CD14-positive monocyte (primary cell): ENCODE data around the gene XIRP2. TPM values are rescaled to one million over a fixed set of nuclear protein-coding genes. Genes with fewer than 3 reads are reported as not detected.

ENCODE experiments used
- DNase-seq, 3 donors: peaks; one replicate each; pipeline ENCODE4 v3.0.0-alpha.2; 2011 to 2022
- H2AFZ ChIP-seq: 2 replicates; pipeline ENCODE4 v1.6.0; 2012; ENCODE audit warnings: mild to moderate bottlenecking, low read depth, low read length, inconsistent platforms; ENCODE audit not compliant: insufficient read depth, poor library complexity, severe bottlenecking
- H3K27ac ChIP-seq, 2 donors: 1 replicate in 1 of 2; 2 replicates in 1 of 2; pipeline ENCODE4 v1.5.1; 2012 to 2013; ENCODE audit warnings: low read length in 2 of 2, control low read depth in 1 of 2, inconsistent platforms in 1 of 2, low read depth in 1 of 2, mild to moderate bottlenecking in 1 of 2
- H3K27me3 ChIP-seq, 2 donors: one replicate each; pipeline versions ENCODE4 v1.6.0 to v1.6.1; 2011 to 2013; ENCODE audit warnings: low read length in 2 of 2; ENCODE audit not compliant: control insufficient read depth in 2 of 2, insufficient read depth in 2 of 2
- H3K36me3 ChIP-seq, 2 donors: replicated peaks in 1 of 2; 1 replicate in 1 of 2; 2 replicates in 1 of 2; pipeline versions ENCODE4 v1.5.1 to v1.6.1; 2012 to 2013; ENCODE audit warnings: low read length in 2 of 2, control low read depth in 1 of 2, inconsistent platforms in 1 of 2, mild to moderate bottlenecking in 1 of 2; ENCODE audit not compliant: insufficient read depth in 2 of 2, control insufficient read depth in 1 of 2
- H3K4me1 ChIP-seq, 2 donors: 1 replicate in 1 of 2; 2 replicates in 1 of 2; pipeline versions ENCODE4 v1.5.1 to v1.6.1; 2012 to 2013; ENCODE audit warnings: low read length in 2 of 2, control low read depth in 1 of 2, inconsistent platforms in 1 of 2, mild to moderate bottlenecking in 1 of 2, moderate library complexity in 1 of 2; ENCODE audit not compliant: insufficient read depth in 2 of 2, control insufficient read depth in 1 of 2
- H3K4me2 ChIP-seq: replicated peaks from 2 replicates; pipeline ENCODE3; 2012; ENCODE audit warnings: low read length, moderate library complexity, mild to moderate bottlenecking; ENCODE audit not compliant: poor library complexity, severe bottlenecking; ENCODE audit errors: extremely low read depth
- H3K4me3 ChIP-seq, 3 experiments: fragments of 200-600 bp in 1 of 3; sonication (generic) in 1 of 3; replicated peaks in 1 of 3; 1 replicate in 2 of 3; 2 replicates in 1 of 3; pipeline ENCODE4 v1.5.1; 2011 to 2013; ENCODE audit warnings: low read length in 3 of 3, mild to moderate bottlenecking in 3 of 3, control low read depth in 2 of 3, low read depth in 2 of 3, inconsistent platforms in 1 of 3, moderate library complexity in 1 of 3
- H3K79me2 ChIP-seq: 2 replicates; pipeline ENCODE4 v1.6.0; 2012; ENCODE audit warnings: mild to moderate bottlenecking, control low read depth, inconsistent platforms, low read length, moderate library complexity; ENCODE audit not compliant: insufficient read depth
- H3K9ac ChIP-seq: 2 replicates; pipeline ENCODE4 v1.6.0; 2017; ENCODE audit warnings: low read length, mild to moderate bottlenecking; ENCODE audit not compliant: insufficient read depth, poor library complexity, severe bottlenecking
- H3K9me3 ChIP-seq, 2 donors: replicated peaks in 1 of 2; 1 replicate in 1 of 2; 2 replicates in 1 of 2; pipeline versions ENCODE4 v1.5.1 to v1.6.1; 2012 to 2013; ENCODE audit warnings: low read length in 2 of 2, control low read depth in 1 of 2; ENCODE audit not compliant: control insufficient read depth in 1 of 2, insufficient read depth in 1 of 2
- H4K20me1 ChIP-seq: 2 replicates; pipeline ENCODE4 v1.6.0; 2012; ENCODE audit warnings: mild to moderate bottlenecking, low read length, control low read depth, moderate library complexity; ENCODE audit not compliant: insufficient read depth
- H3K27ac Mint-ChIP-seq, 7 donors: one replicate each; pipeline ENCODE4 v1.8.0; 2020; ENCODE audit warnings: mild to moderate bottlenecking in 7 of 7, mixed read lengths in 7 of 7, moderate library complexity in 6 of 7, inconsistent platforms in 2 of 7
- H3K27me3 Mint-ChIP-seq, 3 donors: one replicate each; pipeline ENCODE4 v1.8.0; 2021 to 2022; ENCODE audit warnings: low read depth in 3 of 3, mild to moderate bottlenecking in 3 of 3, mixed read lengths in 3 of 3, moderate library complexity in 3 of 3, inconsistent platforms in 1 of 3
- H3K36me3 Mint-ChIP-seq, 2 donors: one replicate each; pipeline ENCODE4 v1.8.0; 2020; ENCODE audit warnings: mixed read lengths in 2 of 2, inconsistent platforms in 1 of 2, mild to moderate bottlenecking in 1 of 2
- H3K4me1 Mint-ChIP-seq: one replicate; pipeline ENCODE4 v1.8.0; 2020; ENCODE audit warnings: mild to moderate bottlenecking, mixed read lengths
- H3K4me3 Mint-ChIP-seq, 2 donors: one replicate each; pipeline ENCODE4 v1.8.0; 2020; ENCODE audit warnings: mild to moderate bottlenecking in 2 of 2, mixed read lengths in 2 of 2, moderate library complexity in 1 of 2
- H3K9me3 Mint-ChIP-seq, 7 donors: one replicate each; pipeline ENCODE4 v1.8.0; 2020 to 2022; ENCODE audit warnings: mixed read lengths in 7 of 7, mild to moderate bottlenecking in 6 of 7, moderate library complexity in 6 of 7, inconsistent platforms in 2 of 7
- WGBS: methylation state at CpG from one replicate; pipeline ENCODE4 v1.1.5; 2013; ENCODE audit warnings: missing lambda C conversion rate; ENCODE audit not compliant: insufficient coverage; 5-methylcytosine and 5-hydroxymethylcytosine counted together
- intact Hi-C, 2 donors: fragments of 100-400 bp; cut with micrococcal nuclease; formaldehyde crosslinking; loops; one replicate each; pipeline versions ENCODE4 v1.15.0 to v1.15.1; 2023
- polyA plus RNA-seq, 3 donors: library from polyadenylated mRNA; depleted of rRNA in 1 of 3; unstranded in 2 of 3; stranded (reverse) in 1 of 3; fragments of 300-500 nt in 2 of 3; fragments of >200 nt in 1 of 3; fragmentation: Illumina TruSeq in 2 of 3; gene quantifications; 1 replicate in 2 of 3; 2 replicates in 1 of 3; pipeline ENCODE4 v1.2.3, GENCODE V29; 2012 to 2021
- TF ChIP-seq, protein P1 (sequence below): fragments of 200-600 bp; IDR thresholded peaks from one replicate; pipeline ENCODE4 v1.8.0; 2022; ENCODE audit warnings: antibody characterized with exemption, mild to moderate bottlenecking

The XIRP2 gene
- polyA plus RNA-seq, 3 donors: not detected

DNA sequence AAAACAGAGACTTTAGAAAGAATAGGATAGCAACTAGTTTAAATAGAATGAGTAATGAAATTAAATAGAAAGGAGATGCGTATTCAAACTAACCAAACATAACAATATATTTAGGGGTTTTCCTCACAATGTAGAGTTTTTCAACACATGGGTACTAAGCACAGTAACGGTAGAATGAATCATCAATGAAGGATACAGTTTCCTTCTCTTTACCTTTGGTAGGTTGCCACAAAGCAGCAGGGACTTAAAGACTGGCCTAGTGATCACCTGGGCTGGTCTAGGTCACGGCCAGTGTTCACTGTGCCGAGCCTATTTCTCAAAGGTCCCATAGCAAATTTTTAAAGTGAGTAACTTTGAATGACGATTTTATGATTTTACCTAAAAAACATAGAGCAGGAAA, 311.7 kb downstream of the XIRP2 start:
- Histone ChIP-seq H3K36me3 (no peaks in the 10 kb centered on the region), H3K9ac (no peak overlapping the region), H3K27ac (no peak overlapping the region), H3K4me3 (no peak overlapping the region), H3K27me3 (no peaks in the 10 kb centered on the region), H3K4me2 (no peak overlapping the region), H3K79me2 (no peaks in the 10 kb centered on the region), H3K4me1 (peaks cover 20 to 25% of the 10 kb centered on the region in 2 donors), H4K20me1 (no peaks in the 10 kb centered on the region), H2AFZ (no peak overlapping the region), H3K9me3 (no peaks in the 10 kb centered on the region)
- no peak for DNase-seq
- peaks cover 26% of the 10 kb centered on the region for H3K4me1 Mint-ChIP-seq
- intact Hi-C loops: no loop called here
- H3K36me3 Mint-ChIP-seq: no peaks in the 10 kb centered on the region
- TF ChIP-seq, protein P1, sequence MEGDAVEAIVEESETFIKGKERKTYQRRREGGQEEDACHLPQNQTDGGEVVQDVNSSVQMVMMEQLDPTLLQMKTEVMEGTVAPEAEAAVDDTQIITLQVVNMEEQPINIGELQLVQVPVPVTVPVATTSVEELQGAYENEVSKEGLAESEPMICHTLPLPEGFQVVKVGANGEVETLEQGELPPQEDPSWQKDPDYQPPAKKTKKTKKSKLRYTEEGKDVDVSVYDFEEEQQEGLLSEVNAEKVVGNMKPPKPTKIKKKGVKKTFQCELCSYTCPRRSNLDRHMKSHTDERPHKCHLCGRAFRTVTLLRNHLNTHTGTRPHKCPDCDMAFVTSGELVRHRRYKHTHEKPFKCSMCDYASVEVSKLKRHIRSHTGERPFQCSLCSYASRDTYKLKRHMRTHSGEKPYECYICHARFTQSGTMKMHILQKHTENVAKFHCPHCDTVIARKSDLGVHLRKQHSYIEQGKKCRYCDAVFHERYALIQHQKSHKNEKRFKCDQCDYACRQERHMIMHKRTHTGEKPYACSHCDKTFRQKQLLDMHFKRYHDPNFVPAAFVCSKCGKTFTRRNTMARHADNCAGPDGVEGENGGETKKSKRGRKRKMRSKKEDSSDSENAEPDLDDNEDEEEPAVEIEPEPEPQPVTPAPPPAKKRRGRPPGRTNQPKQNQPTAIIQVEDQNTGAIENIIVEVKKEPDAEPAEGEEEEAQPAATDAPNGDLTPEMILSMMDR: no peak
- H3K27me3 Mint-ChIP-seq: peaks cover 0 to 3% (median 0%) of the 10 kb centered on the region in 3 donors
- WGBS: 75% methylated on average over 2 of the region's 5 CpGs
- no peak overlapping the region for H3K27ac Mint-ChIP-seq
- no peak overlapping the region for H3K4me3 Mint-ChIP-seq
- H3K9me3 Mint-ChIP-seq: peaks cover 0 to 4% (median 0%) of the 10 kb centered on the region in 7 donors

DNA sequence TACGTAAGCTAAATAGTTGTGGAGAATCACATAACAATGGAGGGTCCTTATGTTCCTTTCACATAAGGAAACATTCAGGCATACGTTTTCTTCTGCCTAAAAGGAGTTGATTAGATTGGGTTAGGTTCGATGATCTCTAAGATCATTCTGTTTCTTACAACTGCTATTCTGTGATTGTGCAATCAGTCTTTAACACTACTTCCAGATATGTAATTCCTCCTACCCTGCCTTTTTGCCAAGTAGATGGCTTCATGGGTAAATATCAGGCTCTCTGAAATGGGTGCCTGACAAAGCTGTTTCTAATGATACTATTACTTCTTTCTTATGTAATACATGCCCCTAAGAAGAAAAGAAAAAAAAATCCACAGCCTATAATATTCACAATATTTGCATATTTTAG, 321.5 kb downstream of the XIRP2 start:
- no peaks in the 10 kb centered on the region for H3K36me3 Mint-ChIP-seq
- TF ChIP-seq, protein P1: no peak
- H3K4me1 ChIP-seq: no peaks in the 10 kb centered on the region
- H3K4me3 Mint-ChIP-seq: no peak overlapping the region
- H3K27ac Mint-ChIP-seq: no peak overlapping the region
- peaks cover 0 to 4% (median 2%) of the 10 kb centered on the region in 7 donors for H3K9me3 Mint-ChIP-seq
- peaks cover 6% of the 10 kb centered on the region for H3K4me1 Mint-ChIP-seq
- DNase-seq: no peak
- no CpG with 5 or more reads among the region's 3 CpGs for WGBS
- no peaks in the 10 kb centered on the region for H3K79me2 ChIP-seq
- no peak overlapping the region for H3K9ac ChIP-seq
- intact Hi-C loops: no loop called here
- H3K27me3 ChIP-seq: no peaks in the 10 kb centered on the region
- H2AFZ ChIP-seq: no peak overlapping the region
- no peaks in the 10 kb centered on the region for H4K20me1 ChIP-seq
- H3K27ac ChIP-seq: no peak overlapping the region
- no peak overlapping the region for H3K4me2 ChIP-seq
- H3K9me3 ChIP-seq: no peaks in the 10 kb centered on the region
- H3K36me3 ChIP-seq: no peaks in the 10 kb centered on the region
- no peaks in the 10 kb centered on the region for H3K27me3 Mint-ChIP-seq
- no peak overlapping the region for H3K4me3 ChIP-seq
